GM12892 (cell line): ENCODE measurements around the gene CCDC154.

Experiments used
- POLR2A ChIP-seq: IDR thresholded peaks from 2 replicates; pipeline ENCODE4 v1.6.1; 2011; ENCODE audit warnings: low read depth, low read length, control low read depth
- POLR2AphosphoS5 ChIP-seq: IDR thresholded peaks from 2 replicates; pipeline ENCODE4 v1.6.1; 2011; ENCODE audit warnings: low read depth, low read length, control low read depth
- TAF1 ChIP-seq: IDR thresholded peaks from 2 replicates; pipeline ENCODE4 v1.6.1; 2011; ENCODE audit warnings: low read depth, mild to moderate bottlenecking, control low read depth, low read length, borderline replicate concordance

DNA sequence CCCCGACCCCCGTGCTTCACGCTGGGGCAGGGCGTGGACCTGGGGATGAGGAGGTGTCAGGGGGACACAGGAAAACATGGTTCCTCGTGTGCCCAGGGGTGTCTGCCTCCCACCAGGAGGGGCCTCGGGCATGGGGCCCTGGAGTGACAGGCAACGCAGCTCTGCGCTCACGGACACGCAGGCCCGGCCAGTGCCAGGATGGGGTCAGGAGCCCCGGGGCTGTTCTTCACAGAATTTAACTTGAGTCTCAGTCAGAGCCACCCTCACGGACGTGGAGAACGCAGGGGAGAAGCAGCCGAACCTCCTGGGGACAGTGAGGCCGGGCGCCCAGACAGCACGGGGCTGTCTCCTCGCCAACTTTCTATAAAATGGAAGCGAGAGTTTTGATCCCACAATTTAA, 46.6 kb downstream of the CCDC154 start:
- TF ChIP-seq POLR2A (no peak), POLR2AphosphoS5 (no peak), TAF1 (no peak)
